GM19035 (cell line): ENCODE measurements around the gene SYNJ1.
"Not testable (repeated sequence)": the region's sequence is repeated elsewhere in the genome, so short reads cannot be mapped to it uniquely, and the experiment has no call there.

Experiments
- ATAC-seq: cut with Tn5 transposase; IDR thresholded peaks from one replicate; pipeline ENCODE4 v1.9.1; 2021; ENCODE audit not compliant: unreplicated experiment

Gene SYNJ1, protein sequence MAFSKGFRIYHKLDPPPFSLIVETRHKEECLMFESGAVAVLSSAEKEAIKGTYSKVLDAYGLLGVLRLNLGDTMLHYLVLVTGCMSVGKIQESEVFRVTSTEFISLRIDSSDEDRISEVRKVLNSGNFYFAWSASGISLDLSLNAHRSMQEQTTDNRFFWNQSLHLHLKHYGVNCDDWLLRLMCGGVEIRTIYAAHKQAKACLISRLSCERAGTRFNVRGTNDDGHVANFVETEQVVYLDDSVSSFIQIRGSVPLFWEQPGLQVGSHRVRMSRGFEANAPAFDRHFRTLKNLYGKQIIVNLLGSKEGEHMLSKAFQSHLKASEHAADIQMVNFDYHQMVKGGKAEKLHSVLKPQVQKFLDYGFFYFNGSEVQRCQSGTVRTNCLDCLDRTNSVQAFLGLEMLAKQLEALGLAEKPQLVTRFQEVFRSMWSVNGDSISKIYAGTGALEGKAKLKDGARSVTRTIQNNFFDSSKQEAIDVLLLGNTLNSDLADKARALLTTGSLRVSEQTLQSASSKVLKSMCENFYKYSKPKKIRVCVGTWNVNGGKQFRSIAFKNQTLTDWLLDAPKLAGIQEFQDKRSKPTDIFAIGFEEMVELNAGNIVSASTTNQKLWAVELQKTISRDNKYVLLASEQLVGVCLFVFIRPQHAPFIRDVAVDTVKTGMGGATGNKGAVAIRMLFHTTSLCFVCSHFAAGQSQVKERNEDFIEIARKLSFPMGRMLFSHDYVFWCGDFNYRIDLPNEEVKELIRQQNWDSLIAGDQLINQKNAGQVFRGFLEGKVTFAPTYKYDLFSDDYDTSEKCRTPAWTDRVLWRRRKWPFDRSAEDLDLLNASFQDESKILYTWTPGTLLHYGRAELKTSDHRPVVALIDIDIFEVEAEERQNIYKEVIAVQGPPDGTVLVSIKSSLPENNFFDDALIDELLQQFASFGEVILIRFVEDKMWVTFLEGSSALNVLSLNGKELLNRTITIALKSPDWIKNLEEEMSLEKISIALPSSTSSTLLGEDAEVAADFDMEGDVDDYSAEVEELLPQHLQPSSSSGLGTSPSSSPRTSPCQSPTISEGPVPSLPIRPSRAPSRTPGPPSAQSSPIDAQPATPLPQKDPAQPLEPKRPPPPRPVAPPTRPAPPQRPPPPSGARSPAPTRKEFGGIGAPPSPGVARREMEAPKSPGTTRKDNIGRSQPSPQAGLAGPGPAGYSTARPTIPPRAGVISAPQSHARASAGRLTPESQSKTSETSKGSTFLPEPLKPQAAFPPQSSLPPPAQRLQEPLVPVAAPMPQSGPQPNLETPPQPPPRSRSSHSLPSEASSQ (N-terminal part only)

DNA sequence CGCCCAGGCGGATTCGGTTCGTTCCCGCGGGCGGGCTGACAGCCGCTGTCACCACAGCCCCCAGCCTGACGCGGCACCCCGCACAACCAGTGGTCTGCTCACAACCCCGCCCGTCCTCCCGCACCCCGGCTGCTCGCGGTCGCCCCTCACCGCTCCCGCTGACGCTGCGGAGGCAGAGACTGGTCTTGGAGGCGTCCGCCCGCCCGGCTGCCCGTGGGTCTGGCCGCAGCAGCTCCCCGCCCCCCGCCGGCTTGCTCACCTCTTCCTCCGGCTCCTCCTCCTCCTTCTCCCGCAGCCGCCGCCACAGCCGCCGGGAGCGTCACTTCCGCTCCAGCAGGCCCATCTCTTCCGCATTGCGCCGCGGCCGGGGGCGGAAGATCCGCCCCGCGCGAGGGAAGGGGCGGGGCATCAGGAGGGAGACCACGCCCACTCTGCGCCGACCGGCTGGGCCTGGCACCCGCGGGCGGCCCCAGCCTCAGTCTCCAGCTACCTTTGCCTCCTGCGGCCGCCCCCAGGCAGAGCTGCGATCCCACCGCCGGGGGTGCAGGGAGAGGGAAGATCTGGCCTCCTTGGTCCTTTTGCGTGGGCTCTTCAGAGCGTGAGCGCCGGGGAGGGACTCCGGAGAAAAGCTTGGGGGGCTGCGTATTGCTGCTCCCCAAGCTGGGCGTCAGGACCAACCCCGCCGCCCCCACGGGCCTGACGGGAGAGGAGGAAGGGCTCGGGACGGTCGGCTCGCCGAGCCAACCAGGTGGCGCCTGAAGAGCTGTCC is at the start of gene SYNJ1:
Gene SYNJ1, minus strand, starts transcription at position 327 of the 769 bp plus-strand sequence. CDS start 1,118 bp downstream, outside the sequence.
- peak; percentile 89 for ATAC-seq

DNA sequence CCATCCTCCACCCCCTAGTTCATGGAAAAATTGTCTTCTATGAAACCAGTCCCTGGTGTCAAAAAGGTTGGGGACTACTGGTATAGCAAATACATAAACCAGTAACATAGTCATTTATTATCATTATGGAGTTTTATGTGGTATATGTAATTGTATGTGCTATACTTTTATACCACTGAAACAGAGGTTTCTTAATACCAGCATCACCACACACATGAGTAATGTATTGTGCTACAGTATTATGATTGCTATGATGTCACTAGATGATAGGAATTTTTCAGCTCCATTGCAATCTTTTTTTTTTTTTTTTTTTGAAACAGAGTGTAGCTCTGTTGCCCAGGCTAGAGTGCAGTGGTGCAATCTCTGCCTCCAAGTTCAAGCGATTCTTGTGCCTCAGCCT is 49.5 kb upstream of the SYNJ1 start:
- ATAC-seq = no peak

DNA sequence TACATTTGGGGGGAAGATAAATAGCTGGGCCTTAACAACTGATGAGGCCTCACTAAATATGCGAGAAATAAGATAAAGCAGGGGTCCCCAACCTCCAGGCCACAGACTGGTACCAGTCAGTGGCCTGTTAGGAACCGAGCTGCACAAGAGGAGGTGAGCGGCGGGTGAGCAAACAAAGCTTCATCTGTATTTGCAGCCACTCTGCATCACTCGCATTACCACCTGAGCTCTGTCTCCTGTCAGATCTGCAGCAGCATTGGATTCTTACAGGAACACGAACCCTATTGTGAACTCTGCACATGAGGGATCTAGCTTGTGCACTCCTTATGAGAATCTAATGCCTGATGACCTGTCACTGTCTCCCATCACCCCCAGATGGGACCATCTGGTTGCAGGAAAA is 48.9 kb upstream of the SYNJ1 start:
- ATAC-seq = no peak

DNA sequence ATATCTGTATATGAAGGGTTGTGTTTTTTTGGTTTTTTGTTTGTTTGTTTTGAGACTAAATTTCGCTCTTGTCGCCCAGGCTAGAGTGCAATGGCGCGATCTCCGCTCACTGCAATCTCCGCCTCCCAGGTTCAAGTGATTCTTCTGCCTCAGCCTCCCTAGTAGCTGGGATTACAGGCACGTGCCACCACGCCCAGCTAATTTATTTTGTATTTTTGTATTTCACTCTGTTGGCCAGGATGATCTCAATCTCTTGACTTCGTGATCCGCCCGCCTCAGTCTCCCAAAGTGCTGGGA is 45.2 kb upstream of the SYNJ1 start:
- ATAC-seq = not testable (repeated sequence)

DNA sequence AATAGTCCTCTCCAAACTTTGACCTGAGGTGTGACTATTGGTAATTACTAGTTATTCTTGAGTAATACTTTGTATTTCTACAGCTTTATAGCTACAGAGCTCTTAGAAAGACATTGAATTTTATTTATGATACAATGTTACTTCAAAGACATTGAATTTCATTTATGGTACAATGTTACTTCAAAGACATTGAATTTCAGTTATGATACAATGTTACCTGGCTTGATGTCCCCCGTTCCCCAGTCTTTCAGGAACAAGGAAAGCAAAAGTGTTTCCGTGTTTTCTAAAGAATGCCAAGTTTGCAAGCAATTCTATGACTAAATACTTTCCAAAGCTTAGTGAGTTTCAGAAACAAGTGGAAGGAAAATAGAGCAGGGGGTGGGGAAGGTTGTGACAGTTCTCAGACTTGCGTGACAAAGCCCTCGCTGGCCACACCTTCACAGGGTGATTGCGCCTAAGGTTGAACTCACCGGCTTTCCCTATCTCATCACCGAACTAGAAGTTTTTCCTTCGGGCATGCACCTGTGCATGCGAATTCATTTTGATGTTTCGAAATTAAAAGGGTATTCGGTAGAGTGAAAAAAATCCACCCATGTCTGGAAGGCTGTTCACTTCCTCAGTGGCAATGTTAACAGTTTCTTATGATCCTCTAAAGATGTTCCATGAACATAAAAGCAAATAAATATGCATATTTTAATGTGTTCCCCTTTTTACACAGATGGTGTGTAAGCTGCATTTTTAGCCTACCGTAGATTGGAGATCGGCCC is 44.7 kb upstream of the SYNJ1 start:
- ATAC-seq = no peak

DNA sequence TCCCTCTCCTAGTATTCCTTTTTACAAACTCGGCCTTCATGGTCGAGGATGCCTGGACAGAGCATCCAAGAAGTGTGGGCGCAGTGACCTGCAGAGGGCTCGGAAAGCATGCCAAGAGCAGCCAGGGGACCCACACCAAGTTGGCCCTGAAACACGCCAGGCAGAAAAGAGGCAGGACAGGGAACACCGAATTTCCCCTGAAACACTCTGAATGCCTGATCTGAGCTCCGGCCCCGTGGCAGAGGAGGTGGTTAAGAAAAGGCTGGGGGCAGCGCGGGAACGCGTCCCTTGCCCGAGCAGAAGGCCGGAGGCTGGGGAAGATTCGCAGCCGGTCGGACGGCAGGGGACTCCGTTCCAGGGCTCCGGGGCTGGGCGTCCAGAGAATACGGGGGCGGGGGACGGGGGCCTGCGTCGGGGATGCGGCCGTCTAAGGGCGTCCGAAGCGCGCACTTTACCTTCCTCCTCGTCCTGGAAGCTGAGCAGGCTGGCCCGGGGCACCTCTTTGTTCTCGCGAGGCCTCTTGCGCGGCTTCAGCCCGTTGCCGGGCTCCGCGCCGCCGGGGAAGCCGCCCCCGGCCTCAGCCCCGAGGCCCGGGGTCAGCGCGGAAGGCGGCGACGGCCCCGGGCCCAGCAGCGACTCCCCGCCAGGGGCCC is 43.2 kb upstream of the SYNJ1 start:
- ATAC-seq = peak; percentile 55

DNA sequence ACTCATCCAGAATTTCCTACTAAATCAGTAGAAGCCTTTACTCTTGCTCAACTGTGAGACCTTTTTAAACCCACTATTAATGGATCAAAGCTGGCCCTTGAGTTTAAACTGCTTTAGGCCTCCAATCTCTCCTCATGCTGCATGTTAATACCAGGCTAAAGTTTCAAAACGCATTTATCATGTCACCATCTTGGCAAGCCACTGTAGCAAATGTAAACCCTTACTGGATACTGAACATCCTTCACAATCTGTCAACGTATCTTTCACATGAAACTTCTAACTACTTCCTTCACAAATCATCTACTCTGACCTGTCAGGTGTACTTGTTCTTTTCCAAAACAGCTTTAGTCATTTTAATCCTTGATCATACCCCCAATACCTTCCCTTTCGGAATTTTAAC is 40.7 kb upstream of the SYNJ1 start:
- no peak for ATAC-seq

DNA sequence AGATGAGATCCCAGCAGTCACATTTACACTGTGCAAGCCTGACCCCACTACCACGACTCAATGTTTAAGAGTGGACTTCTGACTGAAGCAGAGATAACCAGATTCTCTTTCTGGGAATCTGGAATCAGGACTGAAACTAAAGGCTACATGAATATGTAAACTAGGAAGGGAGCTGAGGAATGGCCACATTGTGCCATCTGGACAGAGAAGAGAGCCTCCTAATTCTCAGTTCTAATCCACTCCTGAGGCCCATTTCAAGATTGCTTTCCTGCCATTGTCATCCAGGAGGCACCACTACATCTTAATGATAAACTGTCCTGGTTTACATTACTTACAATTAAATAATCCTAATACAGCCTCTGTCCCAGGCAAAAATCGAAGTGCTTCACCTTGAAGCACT is 37.2 kb upstream of the SYNJ1 start:
- ATAC-seq = no peak

DNA sequence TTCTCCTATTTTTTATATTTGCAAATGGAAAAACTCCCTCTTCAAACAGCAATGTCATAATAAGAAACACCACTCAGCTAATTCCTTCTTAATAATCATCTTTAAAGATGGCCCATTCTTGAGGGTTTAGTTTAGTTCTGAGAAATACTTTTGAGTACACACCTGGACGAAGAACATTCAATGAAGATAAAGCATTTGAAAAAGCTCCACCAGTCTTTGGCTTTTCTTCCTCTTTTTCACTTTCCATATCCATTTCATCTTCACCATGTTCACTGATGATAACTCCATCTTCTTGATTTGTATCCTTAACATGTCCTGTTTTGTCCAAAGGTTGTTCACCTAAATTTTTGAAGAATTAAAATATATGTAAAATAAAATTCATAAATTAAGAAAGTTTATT is 36.4 kb upstream of the SYNJ1 start:
- ATAC-seq = no peak

DNA sequence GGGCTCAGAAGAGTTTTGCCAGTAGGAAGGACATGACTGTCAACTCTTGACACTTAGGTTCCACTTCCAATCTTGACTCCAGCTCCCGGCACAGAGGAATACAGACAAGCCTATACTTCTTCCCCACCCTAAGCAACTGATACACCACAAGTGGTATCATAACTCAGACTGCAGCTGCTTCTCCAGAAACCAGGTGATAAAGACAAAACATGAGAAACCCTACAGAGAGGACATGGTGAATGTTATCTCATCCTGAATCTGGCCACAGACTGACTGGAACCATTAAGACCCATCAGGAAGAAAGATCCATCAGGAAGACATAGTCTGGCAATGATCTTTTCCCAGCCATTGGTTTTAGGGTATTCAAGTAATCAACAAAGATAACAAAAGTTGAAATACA is 30.0 kb upstream of the SYNJ1 start:
- no peak for ATAC-seq

DNA sequence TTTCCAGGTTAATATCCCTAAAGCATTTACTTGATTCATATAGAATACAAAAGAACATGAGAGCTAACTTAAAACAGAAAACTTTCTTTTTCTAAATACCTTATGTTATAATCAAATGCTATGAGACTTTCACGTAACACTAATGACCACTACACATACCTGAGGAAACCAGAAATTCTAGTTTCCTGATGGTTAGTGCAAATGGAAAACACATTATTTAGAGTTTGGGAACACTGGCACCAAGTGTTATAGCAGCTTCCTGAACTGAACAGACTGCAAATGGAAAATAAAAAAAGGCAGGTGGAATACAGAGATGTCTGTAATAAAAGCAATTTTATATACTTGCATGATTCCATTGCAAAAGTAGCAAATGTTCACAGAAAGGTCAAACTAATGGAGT is 28.3 kb upstream of the SYNJ1 start:
- ATAC-seq = no peak

DNA sequence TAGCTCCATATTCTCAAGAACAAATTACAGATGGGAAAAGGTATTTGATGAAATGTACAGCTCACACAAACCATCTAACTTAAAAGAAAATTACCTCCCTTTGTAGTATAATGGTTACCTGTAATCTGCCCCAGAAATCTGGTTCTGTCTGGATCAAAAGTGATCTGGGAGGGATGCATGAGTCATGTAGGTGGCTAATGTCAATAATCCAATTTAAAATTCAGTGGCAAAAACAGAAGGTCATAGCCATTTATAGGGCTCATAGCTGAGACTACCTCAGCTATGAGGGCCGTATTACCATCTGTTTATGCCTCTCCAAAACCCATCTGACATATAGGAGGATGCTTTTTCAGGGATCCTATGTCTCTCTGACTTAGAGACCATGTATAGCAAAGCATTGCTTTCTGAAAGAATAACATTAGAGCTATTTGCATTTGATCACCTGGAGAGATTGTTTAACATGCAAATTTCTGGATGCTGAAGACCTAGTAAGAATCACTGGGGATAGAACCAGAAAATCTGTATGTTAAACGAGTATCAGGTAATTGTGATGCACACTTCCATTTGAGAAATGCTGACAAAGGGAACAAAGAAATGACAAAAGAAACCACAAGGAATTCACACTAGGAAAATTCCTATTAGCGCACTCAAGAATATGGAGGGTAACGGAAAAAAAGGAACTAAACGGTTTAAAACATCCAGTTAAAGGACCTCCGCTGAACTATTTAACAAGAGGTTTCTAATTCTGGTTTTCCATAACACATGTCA is 26.2 kb upstream of the SYNJ1 start:
- no peak for ATAC-seq

DNA sequence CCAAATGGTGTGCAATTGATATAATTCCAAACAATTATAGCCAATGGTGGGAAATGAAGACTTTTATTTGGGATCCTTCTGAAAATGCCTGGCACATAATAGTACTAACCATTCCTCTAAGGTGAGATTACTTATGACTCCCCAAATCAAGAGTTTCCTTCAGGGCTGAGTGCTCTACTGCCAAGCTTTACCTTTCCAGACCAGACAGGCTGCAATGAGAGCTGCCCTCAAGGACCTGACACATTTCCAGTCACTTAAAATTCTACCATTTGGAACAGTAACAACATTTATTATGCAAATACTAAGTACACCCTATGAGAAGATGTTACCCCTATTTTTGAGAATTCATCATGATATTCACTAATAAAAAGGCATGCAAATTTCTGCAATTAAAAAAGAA is 22.6 kb upstream of the SYNJ1 start:
- no peak for ATAC-seq

DNA sequence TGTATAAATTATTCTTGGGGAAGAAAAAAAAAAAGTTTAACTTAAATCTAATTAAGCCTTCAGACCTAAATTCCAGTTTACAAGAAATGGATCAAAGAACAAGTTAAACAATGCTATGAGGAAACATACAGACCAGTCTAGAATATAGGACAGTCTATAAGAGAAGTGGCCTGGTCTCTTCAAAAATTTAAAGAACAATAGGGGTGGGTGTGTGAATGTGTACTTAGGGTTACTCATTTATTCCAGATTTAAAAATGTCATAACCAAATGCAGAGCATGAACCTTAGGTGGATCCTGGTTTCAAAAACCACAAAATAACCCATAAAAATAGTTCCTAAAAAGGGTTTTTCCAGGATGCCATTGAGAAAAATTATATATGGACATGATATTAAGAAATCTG is 21.8 kb upstream of the SYNJ1 start:
- ATAC-seq = no peak

DNA sequence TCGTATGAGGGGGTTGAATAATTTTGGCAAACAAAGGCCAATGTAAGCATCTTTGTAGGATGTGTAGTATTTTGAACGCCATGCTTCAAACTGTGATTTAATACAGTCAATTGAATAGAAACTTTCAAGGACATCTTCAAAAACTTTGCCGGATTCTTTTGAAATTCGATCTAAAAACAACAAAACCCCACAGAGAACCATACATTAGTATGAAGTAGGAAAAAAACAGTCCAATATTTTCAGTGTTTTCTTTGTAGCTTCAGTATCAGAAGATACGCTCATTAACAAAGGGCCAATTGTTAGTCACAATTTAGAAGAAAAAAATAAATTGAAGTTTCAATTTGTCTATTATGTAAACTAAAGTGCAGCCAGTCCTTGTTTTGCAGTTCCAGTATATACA is 20.7 kb upstream of the SYNJ1 start:
- no peak for ATAC-seq

DNA sequence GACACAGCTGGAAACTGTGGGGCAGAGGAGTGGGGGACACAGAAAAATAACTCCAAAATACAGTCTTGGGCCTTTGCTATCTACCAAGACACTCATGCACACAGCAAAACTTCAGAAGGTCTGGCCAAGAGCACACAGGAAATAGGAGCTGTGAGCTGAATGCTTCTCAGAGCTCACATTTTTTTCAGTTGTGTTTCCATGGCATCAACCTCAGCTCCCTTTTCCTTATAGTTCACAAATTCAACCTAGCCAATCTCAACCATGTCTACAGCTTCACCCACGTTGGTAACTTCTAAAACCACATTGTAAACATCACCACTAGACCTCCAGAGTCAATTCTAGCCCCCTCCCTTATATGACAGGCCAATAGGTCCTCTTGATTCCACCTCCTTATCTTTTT is 19.6 kb upstream of the SYNJ1 start:
- ATAC-seq = no peak

DNA sequence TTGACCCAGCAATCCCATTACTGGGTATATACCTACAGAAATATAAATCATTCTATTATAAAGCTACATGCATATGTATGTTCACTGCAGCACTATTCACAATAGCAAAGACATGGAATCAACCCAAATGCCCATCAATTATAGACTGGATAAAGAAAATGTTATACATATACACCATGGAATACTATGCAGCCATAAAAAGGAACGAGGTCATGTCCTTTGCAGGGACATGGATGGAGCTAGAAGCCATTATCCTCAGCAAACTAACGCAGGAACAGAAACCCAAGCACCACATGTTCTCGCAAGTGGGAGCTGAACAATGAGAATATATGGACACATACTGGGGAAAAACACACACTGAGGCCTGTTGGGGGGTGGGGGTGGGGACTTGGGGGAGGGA is 18.9 kb upstream of the SYNJ1 start:
- ATAC-seq = not testable (repeated sequence)

DNA sequence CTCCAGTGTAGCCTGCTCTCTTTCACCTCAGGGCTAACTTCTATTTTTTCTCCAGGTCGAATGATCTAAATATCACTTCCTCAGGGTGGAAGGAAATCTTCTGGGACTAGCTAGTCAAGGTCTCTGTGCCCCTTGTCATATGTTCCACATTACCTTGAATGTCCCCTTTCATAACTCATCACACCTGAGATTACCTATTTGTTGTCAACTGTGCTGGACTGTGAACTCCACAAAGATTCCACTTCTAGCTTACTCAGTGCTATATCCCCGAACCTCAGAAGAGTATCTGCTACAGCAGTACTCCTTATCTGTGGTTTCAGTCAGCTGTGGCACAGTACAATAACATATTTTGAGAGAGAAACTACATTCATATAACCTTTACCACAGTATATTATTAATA is 14.6 kb upstream of the SYNJ1 start:
- no peak for ATAC-seq

DNA sequence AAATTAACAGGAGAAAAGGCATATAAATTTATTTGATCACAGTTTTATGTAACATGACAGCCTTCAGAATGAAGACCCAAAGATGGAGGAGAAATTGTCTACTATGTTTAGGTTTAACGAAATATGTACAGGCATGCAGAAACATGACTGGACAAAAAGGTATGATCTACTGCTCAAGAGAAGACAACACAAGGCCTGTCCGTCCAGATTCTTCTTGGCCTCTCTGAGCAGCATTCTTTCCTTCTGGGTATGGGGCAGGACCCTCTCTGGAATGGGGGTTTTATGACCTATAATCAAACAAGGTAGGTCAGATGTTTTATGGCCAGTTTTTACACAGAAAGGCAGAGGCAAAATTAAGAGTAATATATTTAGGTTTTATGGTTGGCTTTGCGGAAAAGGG is 13.5 kb upstream of the SYNJ1 start:
- ATAC-seq = no peak
